HEK293 (cell line): Measurements from ENCODE around the gene KRTAP22-1.

ENCODE experiments used
- GLI4 ChIP-seq: fragments of 450-650 bp; formaldehyde crosslinking; IDR thresholded peaks from 2 replicates; pipeline ENCODE4 v1.5.1; 2016; ENCODE audit warnings: missing biosample characterization, missing genetic modification characterization
- IKZF3 ChIP-seq: fragments of 450-650 bp; IDR thresholded peaks from 2 replicates; pipeline ENCODE4 v1.5.0; 2018; ENCODE audit warnings: missing biosample characterization, mild to moderate bottlenecking, missing genetic modification characterization, moderate library complexity
- ZNF214 ChIP-seq: fragments of 450-650 bp; formaldehyde crosslinking; IDR thresholded peaks from 2 replicates; pipeline ENCODE4 v1.5.1; 2017; ENCODE audit warnings: missing biosample characterization, mild to moderate bottlenecking, missing genetic modification characterization, borderline replicate concordance
- ZNF274 ChIP-seq, 2 experiments: fragments of 200-500 bp in 1 of 2; fragments of 450-650 bp in 1 of 2; sonication (Bioruptor generic) in 1 of 2; formaldehyde crosslinking in 1 of 2; IDR thresholded peaks; 2 replicates each; pipeline versions ENCODE4 v1.5.1 to v1.6.1; 2014 to 2016; ENCODE audit warnings: borderline replicate concordance in 1 of 2, inconsistent platforms in 1 of 2, low read length in 1 of 2, missing biosample characterization in 1 of 2, missing genetic modification characterization in 1 of 2
- ZNF416 ChIP-seq: fragments of 450-650 bp; formaldehyde crosslinking; IDR thresholded peaks from 2 replicates; pipeline ENCODE4 v1.5.1; 2016; ENCODE audit warnings: missing biosample characterization, missing genetic modification characterization
- ZNF561 ChIP-seq: fragments of 450-650 bp; IDR thresholded peaks from 2 replicates; pipeline ENCODE4 v1.5.1; 2018; ENCODE audit warnings: missing biosample characterization, missing genetic modification characterization, borderline replicate concordance
- TF ChIP-seq, protein P1 (sequence below): fragments of 450-650 bp; formaldehyde crosslinking; IDR thresholded peaks from 2 replicates; pipeline ENCODE4 v1.5.1; 2016; ENCODE audit warnings: missing biosample characterization, missing genetic modification characterization

DNA sequence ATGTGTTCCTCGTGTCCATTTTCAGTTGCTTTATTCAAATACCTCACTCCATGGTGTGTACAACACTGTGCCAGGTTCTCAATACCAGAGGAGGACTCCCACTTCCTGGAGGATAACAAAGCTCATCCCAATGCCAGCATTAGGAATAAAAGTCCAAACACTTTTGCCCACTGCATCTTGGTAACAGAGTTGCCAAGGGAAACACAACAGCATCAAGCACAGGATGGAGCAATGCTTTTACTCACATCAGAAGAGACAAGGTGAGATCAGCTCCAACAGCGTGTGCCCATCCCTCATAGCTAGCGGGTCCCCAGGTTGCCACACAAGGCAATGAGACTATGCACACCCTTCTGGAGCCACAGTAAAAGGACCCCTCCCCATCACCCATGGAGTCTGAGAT lies 22.5 kb downstream of the KRTAP22-1 start:
- TF ChIP-seq ZNF561 (tag by site-specific recombination), result no peak
- TF ChIP-seq ZNF416 (tag by site-specific recombination), result no peak
- TF ChIP-seq IKZF3 (tag by site-specific recombination), result no peak
- no peak for TF ChIP-seq GLI4
- TF ChIP-seq ZNF214, result no peak
- TF ChIP-seq, protein P1, sequence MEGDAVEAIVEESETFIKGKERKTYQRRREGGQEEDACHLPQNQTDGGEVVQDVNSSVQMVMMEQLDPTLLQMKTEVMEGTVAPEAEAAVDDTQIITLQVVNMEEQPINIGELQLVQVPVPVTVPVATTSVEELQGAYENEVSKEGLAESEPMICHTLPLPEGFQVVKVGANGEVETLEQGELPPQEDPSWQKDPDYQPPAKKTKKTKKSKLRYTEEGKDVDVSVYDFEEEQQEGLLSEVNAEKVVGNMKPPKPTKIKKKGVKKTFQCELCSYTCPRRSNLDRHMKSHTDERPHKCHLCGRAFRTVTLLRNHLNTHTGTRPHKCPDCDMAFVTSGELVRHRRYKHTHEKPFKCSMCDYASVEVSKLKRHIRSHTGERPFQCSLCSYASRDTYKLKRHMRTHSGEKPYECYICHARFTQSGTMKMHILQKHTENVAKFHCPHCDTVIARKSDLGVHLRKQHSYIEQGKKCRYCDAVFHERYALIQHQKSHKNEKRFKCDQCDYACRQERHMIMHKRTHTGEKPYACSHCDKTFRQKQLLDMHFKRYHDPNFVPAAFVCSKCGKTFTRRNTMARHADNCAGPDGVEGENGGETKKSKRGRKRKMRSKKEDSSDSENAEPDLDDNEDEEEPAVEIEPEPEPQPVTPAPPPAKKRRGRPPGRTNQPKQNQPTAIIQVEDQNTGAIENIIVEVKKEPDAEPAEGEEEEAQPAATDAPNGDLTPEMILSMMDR (tag by site-specific recombination), result no peak
- TF ChIP-seq ZNF274 (IDR thresholded peaks at IDR 0.05; ENCODE audit: low read length), result no peak
- TF ChIP-seq ZNF274 (tag by site-specific recombination; IDR thresholded peaks at IDR 0.05; ENCODE audit: borderline replicate concordance), result no peak
